Peyer's patch (tissue), 4 donors: Measurements from ENCODE around the gene EAF1.

ENCODE experiments used
- POLR2A ChIP-seq, 2 donors: fragments of 450-650 bp; IDR thresholded peaks; one replicate each; pipeline ENCODE4 v1.5.1; 2017; ENCODE audit warnings: antibody characterized with exemption in 2 of 2, mild to moderate bottlenecking in 2 of 2, moderate library complexity in 2 of 2
- TF ChIP-seq, protein P1 (sequence below), 6 experiments: fragments of 450-650 bp in 4 of 6; fragments of 200-600 bp in 2 of 6; sonication (generic) in 1 of 6; IDR thresholded peaks; one replicate each; pipeline ENCODE4 v1.5.1; 2017 to 2019; ENCODE audit warnings: antibody characterized with exemption in 6 of 6, mild to moderate bottlenecking in 3 of 6, moderate library complexity in 1 of 6

DNA sequence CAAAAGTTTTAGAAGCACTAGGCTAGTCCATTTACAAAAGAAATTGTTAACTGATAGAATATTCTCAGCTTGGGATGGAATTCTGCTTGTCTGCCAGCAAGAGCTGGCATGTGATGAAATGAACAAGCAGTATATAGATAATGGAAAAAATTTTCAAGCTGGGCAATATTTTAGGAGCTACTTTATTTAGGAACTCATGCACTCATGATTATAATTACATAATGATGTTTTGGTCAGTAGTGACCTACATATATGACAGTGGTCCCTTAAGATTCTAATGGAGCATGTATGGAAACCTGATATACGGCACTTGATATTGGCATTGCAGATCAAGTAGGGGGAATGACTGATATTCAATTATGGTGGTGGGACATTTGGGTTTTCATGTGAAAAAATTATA, 6.1 kb downstream of the EAF1 start:
- TF ChIP-seq, protein P1, sequence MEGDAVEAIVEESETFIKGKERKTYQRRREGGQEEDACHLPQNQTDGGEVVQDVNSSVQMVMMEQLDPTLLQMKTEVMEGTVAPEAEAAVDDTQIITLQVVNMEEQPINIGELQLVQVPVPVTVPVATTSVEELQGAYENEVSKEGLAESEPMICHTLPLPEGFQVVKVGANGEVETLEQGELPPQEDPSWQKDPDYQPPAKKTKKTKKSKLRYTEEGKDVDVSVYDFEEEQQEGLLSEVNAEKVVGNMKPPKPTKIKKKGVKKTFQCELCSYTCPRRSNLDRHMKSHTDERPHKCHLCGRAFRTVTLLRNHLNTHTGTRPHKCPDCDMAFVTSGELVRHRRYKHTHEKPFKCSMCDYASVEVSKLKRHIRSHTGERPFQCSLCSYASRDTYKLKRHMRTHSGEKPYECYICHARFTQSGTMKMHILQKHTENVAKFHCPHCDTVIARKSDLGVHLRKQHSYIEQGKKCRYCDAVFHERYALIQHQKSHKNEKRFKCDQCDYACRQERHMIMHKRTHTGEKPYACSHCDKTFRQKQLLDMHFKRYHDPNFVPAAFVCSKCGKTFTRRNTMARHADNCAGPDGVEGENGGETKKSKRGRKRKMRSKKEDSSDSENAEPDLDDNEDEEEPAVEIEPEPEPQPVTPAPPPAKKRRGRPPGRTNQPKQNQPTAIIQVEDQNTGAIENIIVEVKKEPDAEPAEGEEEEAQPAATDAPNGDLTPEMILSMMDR (IDR thresholded peaks at IDR 0.05): no peak
- TF ChIP-seq POLR2A (IDR thresholded peaks at IDR 0.05): no peak
